ENCODE data around the gene OR4D10. TPM values are rescaled to one million over a fixed set of nuclear protein-coding genes. Genes with fewer than 3 reads are reported as not detected.
"Not testable (repeated sequence)": the region's sequence is repeated elsewhere in the genome, so short reads cannot be mapped to it uniquely, and the experiment has no call there.

Gene OR4D10
- total RNA-seq, 1 experiment from 2014 or later: not detected

- H3K79me2 ChIP-seq (ENCODE audit: low read length): no peaks in the 10 kb centered on the region
- intact Hi-C loops (cut with micrococcal nuclease): no loop called here
- TF ChIP-seq EZH2 (IDR thresholded peaks at IDR 0.05; ENCODE audit: low read length, unreplicated experiment) (no peak), CTCF (conservative IDR thresholded peaks at IDR 0.05; ENCODE audit: low read depth, low read length) (no peak), EZH2phosphoT487 (IDR thresholded peaks at IDR 0.05; ENCODE audit: borderline replicate concordance, low read length) (no peak)
- H3K4me3 ChIP-seq (ENCODE audit: low read length): no peak within 1 kb of the TSS
- H3K9me3 ChIP-seq (ENCODE audit: low read length): no peaks in the 10 kb centered on the region
- no peak within 1 kb of the TSS for H3K27ac ChIP-seq (ENCODE audit: low read length)
- DNase-seq (no peak), ATAC-seq (no peak)
- ChIA-PET POLR2A (ENCODE audit: unreplicated experiment) (no interaction called here), CTCF (no interaction called here)
- no peaks in the 10 kb centered on the region for H3K36me3 ChIP-seq (ENCODE audit: low read depth, low read length)
- no peaks in the 10 kb centered on the region for H3F3A ChIP-seq (ENCODE audit: low read length, unreplicated experiment)
- peaks cover 63% of the 10 kb centered on the region for H3K27me3 ChIP-seq (ENCODE audit: low read length)
- no peaks in the 10 kb centered on the region for H4K20me1 ChIP-seq (ENCODE audit: low read length)
- no peaks in the 10 kb centered on the region for H3K4me1 ChIP-seq (ENCODE audit: insufficient read depth, low read length)
- H3K9ac ChIP-seq (ENCODE audit: low read length): no peak within 1 kb of the TSS
- BruUV-seq (replicated peaks): no TSS peak
- H3K9me2 ChIP-seq (replicated peaks; ENCODE audit: low read length): no peaks in the 10 kb centered on the region
- H3K4me2 ChIP-seq (ENCODE audit: low read length): no peak within 1 kb of the TSS
- H2AFZ ChIP-seq (ENCODE audit: low read length): no peak within 1 kb of the TSS
Observed at GRCh38 chr11:59436169-59436568, 36.9 kb upstream of the OR4D10 start, which contains the start of gene OR5A1. Gene OR5A1 (plus strand): TSS chr11:59436469. CDS start chr11:59443169, 6,700 bp downstream.

- H2AFZ ChIP-seq (ENCODE audit: low read length): no peak overlapping the region
- no peak overlapping the region for H3K4me3 ChIP-seq (ENCODE audit: low read length)
- intact Hi-C loops (cut with micrococcal nuclease): no loop called here
- H4K20me1 ChIP-seq (ENCODE audit: low read length): no peaks in the 10 kb centered on the region
- H3K9me2 ChIP-seq (replicated peaks; ENCODE audit: low read length): no peaks in the 10 kb centered on the region
- TF ChIP-seq CTCF (conservative IDR thresholded peaks at IDR 0.05; ENCODE audit: low read depth, low read length): no peak
- TF ChIP-seq EZH2phosphoT487 (IDR thresholded peaks at IDR 0.05; ENCODE audit: borderline replicate concordance, low read length): no peak
- TF ChIP-seq EZH2 (IDR thresholded peaks at IDR 0.05; ENCODE audit: low read length, unreplicated experiment): no peak
- BruUV-seq (replicated peaks): no TSS peak
- no peaks in the 10 kb centered on the region for H3K79me2 ChIP-seq (ENCODE audit: low read length)
- no peak overlapping the region for H3K27ac ChIP-seq (ENCODE audit: low read length)
- DNase-seq (no peak), ATAC-seq (no peak)
- H3K4me1 ChIP-seq (ENCODE audit: insufficient read depth, low read length): no peaks in the 10 kb centered on the region
- no peak overlapping the region for H3K9ac ChIP-seq (ENCODE audit: low read length)
- ChIA-PET CTCF (no interaction called here), POLR2A (ENCODE audit: unreplicated experiment) (no interaction called here)
- no peaks in the 10 kb centered on the region for H3K36me3 ChIP-seq (ENCODE audit: low read depth, low read length)
- H3K4me2 ChIP-seq (ENCODE audit: low read length): no peak overlapping the region
- H3F3A ChIP-seq (ENCODE audit: low read length, unreplicated experiment): no peaks in the 10 kb centered on the region
- no peaks in the 10 kb centered on the region for H3K9me3 ChIP-seq (ENCODE audit: low read length)
- peaks cover 71% of the 10 kb centered on the region for H3K27me3 ChIP-seq (ENCODE audit: low read length)
Observed at GRCh38 chr11:59437770-59438169, 35.3 kb upstream of the OR4D10 start.

GRCh38 chr11:59445624-59446023 lies 27.5 kb upstream of the OR4D10 start:
- H3K4me3 ChIP-seq (ENCODE audit: low read length); H3K9me3 ChIP-seq (ENCODE audit: low read length); H3K4me2 ChIP-seq (ENCODE audit: low read length); H3K9me2 ChIP-seq (replicated peaks; ENCODE audit: low read length); POLR2A ChIA-PET (ENCODE audit: unreplicated experiment); ATAC-seq; BruUV-seq (replicated peaks); intact Hi-C loops (cut with micrococcal nuclease); H3K79me2 ChIP-seq (ENCODE audit: low read length); DNase-seq; H3F3A ChIP-seq (ENCODE audit: low read length, unreplicated experiment); H3K9ac ChIP-seq (ENCODE audit: low read length); H3K36me3 ChIP-seq (ENCODE audit: low read depth, low read length); H3K4me1 ChIP-seq (ENCODE audit: insufficient read depth, low read length); H3K27ac ChIP-seq (ENCODE audit: low read length); CTCF ChIA-PET; H2AFZ ChIP-seq (ENCODE audit: low read length); H4K20me1 ChIP-seq (ENCODE audit: low read length): not testable (repeated sequence)
- peaks cover 56% of the 10 kb centered on the region for H3K27me3 ChIP-seq (ENCODE audit: low read length)

All from PC-3 (cell line).